ENCODE results near the gene DNAJC25. TPM values are rescaled to one million over a fixed set of nuclear protein-coding genes. Genes with fewer than 3 reads are reported as not detected.
"Not testable (repeated sequence)": the region's sequence is repeated elsewhere in the genome, so short reads cannot be mapped to it uniquely, and the experiment has no call there.

The DNAJC25 gene
- total RNA-seq, 6 experiments from 2014 or later, result 9.6 to 11.5 (median 10.3) TPM

DNA sequence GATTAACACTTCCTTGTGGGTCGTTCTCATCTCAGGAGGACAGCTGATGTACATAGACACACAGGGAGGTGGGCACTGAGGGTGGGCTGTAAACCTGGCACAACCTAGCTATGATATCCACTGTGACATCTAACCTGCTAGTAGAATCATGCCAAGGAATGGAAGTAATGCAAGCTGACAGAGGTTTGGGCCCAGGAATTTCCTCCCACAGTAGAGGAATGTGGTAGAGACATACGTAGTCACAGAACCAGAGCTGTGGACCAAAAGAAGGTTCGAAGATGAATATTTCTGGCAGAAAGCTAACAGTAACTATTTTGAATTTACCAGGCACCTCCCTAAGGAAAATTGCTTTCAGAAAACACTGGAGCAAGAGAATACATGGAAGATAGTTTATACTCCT lies 15.2 kb upstream of the DNAJC25 start:
- DNase-seq, result no peak
- Mint-ChIP-seq H3K9me3 (no peaks in the 10 kb centered on the region), H3K27me3 (ENCODE audit: insufficient read depth) (peaks cover 21% of the 10 kb centered on the region), H3K36me3 (ENCODE audit: low read depth) (no peaks in the 10 kb centered on the region), H3K27ac (no peak overlapping the region), H3K4me3 (no peak overlapping the region), H3K4me1 (ENCODE audit: low read depth) (peaks cover 16% of the 10 kb centered on the region)
- TF ChIP-seq, protein P1, sequence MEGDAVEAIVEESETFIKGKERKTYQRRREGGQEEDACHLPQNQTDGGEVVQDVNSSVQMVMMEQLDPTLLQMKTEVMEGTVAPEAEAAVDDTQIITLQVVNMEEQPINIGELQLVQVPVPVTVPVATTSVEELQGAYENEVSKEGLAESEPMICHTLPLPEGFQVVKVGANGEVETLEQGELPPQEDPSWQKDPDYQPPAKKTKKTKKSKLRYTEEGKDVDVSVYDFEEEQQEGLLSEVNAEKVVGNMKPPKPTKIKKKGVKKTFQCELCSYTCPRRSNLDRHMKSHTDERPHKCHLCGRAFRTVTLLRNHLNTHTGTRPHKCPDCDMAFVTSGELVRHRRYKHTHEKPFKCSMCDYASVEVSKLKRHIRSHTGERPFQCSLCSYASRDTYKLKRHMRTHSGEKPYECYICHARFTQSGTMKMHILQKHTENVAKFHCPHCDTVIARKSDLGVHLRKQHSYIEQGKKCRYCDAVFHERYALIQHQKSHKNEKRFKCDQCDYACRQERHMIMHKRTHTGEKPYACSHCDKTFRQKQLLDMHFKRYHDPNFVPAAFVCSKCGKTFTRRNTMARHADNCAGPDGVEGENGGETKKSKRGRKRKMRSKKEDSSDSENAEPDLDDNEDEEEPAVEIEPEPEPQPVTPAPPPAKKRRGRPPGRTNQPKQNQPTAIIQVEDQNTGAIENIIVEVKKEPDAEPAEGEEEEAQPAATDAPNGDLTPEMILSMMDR (IDR thresholded peaks at IDR 0.05), result no peak

DNA sequence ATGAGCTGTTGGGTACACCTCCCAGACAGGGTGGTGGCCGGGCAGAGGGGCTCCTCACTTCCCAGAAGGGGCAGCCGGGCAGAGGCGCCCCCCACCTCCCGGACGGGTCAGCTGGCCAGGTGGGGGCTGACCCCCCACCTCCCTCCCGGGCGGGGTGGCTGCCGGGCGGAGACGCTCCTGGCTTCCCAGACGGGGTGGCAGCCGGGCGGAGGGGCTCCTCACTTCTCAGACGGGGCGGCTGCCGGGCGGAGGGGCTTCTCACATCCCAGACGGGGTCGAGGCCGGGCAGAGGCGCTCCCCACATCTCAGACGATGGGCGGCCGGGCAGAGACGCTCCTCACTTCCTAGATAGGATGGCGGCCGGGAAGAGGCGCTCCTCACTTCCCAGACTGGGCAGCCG lies 13.8 kb upstream of the DNAJC25 start:
- not testable (repeated sequence) for H3K36me3 Mint-ChIP-seq (ENCODE audit: low read depth); H3K4me3 Mint-ChIP-seq; H3K27ac Mint-ChIP-seq; DNase-seq; H3K9me3 Mint-ChIP-seq
- Mint-ChIP-seq H3K27me3 (ENCODE audit: insufficient read depth) (peaks cover 12% of the 10 kb centered on the region), H3K4me1 (ENCODE audit: low read depth) (peaks cover 24% of the 10 kb centered on the region)

DNA sequence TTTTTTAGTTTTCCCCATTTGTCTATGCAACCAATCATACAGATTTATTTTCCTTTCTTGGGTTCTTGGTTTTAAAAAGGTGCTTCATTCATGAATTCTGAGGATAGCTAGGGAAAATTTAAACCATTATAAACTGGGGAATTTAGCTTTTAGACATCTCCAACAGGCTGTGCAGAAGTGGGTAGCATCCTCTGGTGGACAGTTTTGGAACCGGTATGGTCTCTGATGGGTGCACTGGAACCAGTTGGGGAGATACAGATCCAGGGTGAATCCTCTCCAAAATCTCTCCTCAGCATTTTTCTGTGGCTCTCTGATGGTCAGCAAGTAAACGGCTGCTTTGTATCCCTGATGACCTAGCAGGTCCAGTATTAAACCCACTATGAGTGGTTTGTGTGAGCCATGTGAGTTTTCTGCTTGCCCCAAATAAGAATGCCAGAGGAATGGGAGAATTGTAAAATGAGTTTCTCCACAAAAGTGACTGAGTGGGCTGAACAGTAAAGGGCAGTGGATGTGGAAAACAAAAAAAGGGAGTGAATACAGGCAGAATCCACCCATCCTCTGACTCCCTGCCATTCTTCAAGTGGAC lies 9.1 kb upstream of the DNAJC25 start:
- H3K27me3 Mint-ChIP-seq (ENCODE audit: insufficient read depth), result peaks cover 2% of the 10 kb centered on the region; the same call in 1 of the 2 replicates
- no peaks in the 10 kb centered on the region for H3K9me3 Mint-ChIP-seq
- H3K4me3 Mint-ChIP-seq, result 0 out of 2 replicates have a peak overlapping the region, but pooled peaks have one; percentile 11
- H3K4me1 Mint-ChIP-seq (ENCODE audit: low read depth), result peaks cover 23% of the 10 kb centered on the region
- H3K27ac Mint-ChIP-seq, result peak overlapping the region; percentile 46; the same call in 1 of the 2 replicates
- TF ChIP-seq, protein P1 (IDR thresholded peaks at IDR 0.05), result peak; percentile 86
- no peaks in the 10 kb centered on the region for H3K36me3 Mint-ChIP-seq (ENCODE audit: low read depth)
- peak; percentile 33 for DNase-seq

DNA sequence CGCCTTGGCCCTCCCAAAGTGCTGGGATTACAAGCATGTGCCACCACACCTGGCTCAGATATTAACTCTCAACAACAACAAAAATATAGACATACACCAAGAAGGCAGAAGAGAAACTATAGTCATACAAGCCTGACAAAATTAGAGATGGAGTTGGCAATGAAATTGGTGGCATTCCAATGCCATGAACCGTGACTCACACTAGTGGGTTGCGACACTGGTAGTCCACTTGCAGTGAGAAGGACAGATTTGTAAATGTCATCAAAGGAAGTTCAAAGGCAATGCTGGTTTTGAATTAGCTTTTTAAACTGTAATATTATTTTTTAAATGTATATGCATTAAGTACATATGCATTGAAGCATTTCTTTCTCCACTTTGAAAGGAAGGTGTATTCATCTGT lies 8.5 kb upstream of the DNAJC25 start:
- peak; percentile 80 for DNase-seq
- no peaks in the 10 kb centered on the region for H3K9me3 Mint-ChIP-seq
- peaks cover 2% of the 10 kb centered on the region; the same call in 1 of the 2 replicates for H3K27me3 Mint-ChIP-seq (ENCODE audit: insufficient read depth)
- H3K27ac Mint-ChIP-seq, result peak overlapping the region; percentile 49; the same call in 1 of the 2 replicates
- H3K4me3 Mint-ChIP-seq, result 0 out of 2 replicates have a peak overlapping the region, but pooled peaks have one; percentile 11
- TF ChIP-seq, protein P1 (IDR thresholded peaks at IDR 0.05), result no peak
- H3K36me3 Mint-ChIP-seq (ENCODE audit: low read depth), result no peaks in the 10 kb centered on the region
- peaks cover 23% of the 10 kb centered on the region for H3K4me1 Mint-ChIP-seq (ENCODE audit: low read depth)

DNA sequence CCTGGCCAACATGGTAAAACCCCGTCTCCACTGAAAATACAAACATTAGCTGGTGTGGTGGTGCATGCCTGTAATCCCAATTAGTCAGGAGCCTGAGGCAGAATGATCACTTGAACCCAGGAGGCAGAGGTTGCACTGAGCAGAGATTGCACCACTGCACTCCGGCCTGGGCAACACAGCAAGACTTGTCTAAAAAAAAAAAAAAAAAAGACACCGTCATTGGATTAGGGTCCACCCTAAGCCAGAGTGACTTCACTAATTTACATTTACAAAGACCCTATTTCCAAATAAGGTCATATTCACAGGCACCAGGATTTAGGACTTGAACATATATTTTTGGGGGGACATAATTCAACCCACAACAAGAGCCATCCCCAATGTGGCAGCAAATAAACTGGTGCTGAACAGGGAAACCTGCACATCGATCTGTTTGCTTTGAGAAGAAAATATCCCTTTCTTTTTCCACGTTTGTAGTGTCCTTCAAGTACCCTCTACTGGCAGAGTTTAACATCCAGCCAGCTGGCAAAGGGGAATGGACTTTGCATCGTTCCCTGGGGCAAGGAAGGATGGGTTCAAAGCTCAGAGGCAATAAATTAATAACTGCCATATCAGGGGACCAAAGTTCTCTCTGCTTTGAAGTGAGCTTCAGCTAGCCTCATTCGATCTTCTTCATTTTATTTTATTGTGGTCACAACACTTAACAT lies 3.7 kb upstream of the DNAJC25 start:
- Mint-ChIP-seq H3K4me1 (ENCODE audit: low read depth) (peaks cover 18% of the 10 kb centered on the region), H3K27ac (no peak overlapping the region), H3K9me3 (no peaks in the 10 kb centered on the region), H3K27me3 (ENCODE audit: insufficient read depth) (no peaks in the 10 kb centered on the region), H3K36me3 (ENCODE audit: low read depth) (peaks cover 7% of the 10 kb centered on the region; the same call in 1 of the 2 replicates), H3K4me3 (no peak overlapping the region)
- DNase-seq, result no peak
- TF ChIP-seq, protein P1 (IDR thresholded peaks at IDR 0.05), result no peak

DNA sequence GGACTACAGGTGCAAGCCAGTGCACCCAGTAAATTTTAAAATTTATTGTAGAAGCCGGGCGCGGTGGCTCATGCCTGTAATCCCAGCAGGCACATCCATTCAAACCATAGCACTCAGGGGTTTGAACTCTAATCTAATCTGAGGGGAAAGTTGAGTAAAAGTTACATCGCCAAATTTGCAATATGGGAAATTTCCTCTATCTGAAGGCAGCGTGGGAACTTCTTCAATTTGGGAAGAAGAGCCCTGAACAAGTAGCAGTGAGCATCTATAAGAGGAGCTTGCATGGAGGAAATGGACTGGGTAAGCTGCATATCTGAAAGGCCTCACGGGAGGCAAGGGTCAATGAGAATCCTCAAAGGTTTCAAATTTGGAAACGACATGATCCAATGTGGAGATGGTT lies 2.7 kb upstream of the DNAJC25 start:
- TF ChIP-seq, protein P1 (IDR thresholded peaks at IDR 0.05), result no peak
- H3K27ac Mint-ChIP-seq, result no peak overlapping the region
- H3K27me3 Mint-ChIP-seq (ENCODE audit: insufficient read depth), result no peaks in the 10 kb centered on the region
- no peak for DNase-seq
- peaks cover 17% of the 10 kb centered on the region for H3K36me3 Mint-ChIP-seq (ENCODE audit: low read depth)
- no peak overlapping the region for H3K4me3 Mint-ChIP-seq
- H3K9me3 Mint-ChIP-seq, result no peaks in the 10 kb centered on the region
- H3K4me1 Mint-ChIP-seq (ENCODE audit: low read depth), result peaks cover 20% of the 10 kb centered on the region
